Activated CD4-positive, alpha-beta T cell treated with anti-CD3 and anti-CD28 coated beads, Interleukin-2, amount 50 U/mL, for 16 hours (primary cell): ENCODE results near the gene SRGAP2C.
"Not testable (repeated sequence)": the region's sequence is repeated elsewhere in the genome, so short reads cannot be mapped to it uniquely, and the experiment has no call there.

ENCODE experiments used
- DNase-seq: peaks from one replicate; pipeline ENCODE4 v3.0.0-alpha.2; 2020

Gene SRGAP2C

GRCh38 chr1:121184290-121185127 is at the start of gene SRGAP2C, which contains the start of gene FAM72B:
Gene SRGAP2C, plus strand, starts transcription at chr1:121184975. Its CDS starts 2,472 bp downstream, at chr1:121187447.
Gene FAM72B, minus strand, starts transcription at chr1:121184340. Its CDS starts 851 bp downstream, at chr1:121183489.
- peak; percentile 98 for DNase-seq

GRCh38 chr1:121140393-121140792 is 44.4 kb upstream of the SRGAP2C start:
- DNase-seq = not testable (repeated sequence)

DNA sequence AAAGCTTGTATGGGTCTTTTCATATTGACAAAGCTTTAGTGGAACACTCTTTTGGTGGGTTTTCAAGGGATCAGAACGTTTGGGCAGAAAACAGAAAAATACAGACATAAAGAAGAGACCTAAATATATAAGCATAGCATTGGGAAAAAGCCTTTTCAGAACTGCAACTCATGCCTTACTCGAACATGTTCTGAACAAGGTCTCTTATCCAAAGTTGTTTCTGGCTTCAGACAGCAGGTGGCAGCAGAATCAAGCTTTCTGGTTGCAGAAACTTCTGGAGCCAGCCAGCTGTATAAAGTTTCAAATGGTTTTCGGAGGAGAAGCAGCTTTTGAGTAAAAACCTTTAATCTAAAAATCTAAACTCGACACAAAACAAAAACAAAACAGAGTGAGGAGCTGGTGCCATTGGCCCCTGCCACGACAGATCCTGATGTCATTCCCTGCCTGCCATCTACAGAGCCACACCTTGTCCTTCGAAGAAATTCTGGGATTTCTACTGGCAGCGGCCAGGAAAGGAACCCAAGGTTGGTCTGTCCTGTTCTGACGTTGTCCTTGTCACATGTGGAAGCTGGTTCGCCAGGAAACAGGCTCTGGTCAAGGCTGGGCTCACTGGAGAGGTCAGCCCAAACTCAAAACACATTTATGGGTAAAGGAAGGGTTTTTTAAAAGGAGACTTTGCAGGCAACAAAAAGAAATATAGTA is 36.1 kb upstream of the SRGAP2C start:
- not testable (repeated sequence) for DNase-seq

- DNase-seq = not testable (repeated sequence)
These were observed 33.5 kb upstream of the SRGAP2C start for GRCh38 chr1:121151294-121151693.

DNA sequence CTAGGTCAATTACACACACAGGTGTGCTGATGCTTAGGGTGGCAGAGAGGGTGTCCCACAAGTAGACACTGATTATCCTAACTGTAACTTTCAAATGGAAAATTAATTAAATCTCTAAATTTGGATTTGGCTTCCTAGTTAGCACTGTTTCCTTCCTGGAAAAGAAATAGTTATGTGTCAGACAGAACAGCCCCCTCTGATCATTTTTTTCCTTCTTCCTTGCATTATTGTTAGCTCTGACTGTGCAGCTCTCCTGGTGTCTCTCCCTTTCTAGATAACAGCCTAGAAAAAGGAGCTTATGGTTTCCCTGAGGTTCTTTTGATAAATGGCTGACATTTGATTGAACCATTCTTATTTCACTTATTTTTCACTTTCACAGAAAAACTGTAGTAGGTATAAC is 32.0 kb upstream of the SRGAP2C start:
- not testable (repeated sequence) for DNase-seq

- not testable (repeated sequence) for DNase-seq
These were observed 30.0 kb upstream of the SRGAP2C start for GRCh38 chr1:121154811-121155210.

- not testable (repeated sequence) for DNase-seq
These were observed 29.0 kb upstream of the SRGAP2C start for GRCh38 chr1:121155671-121156358.

DNA sequence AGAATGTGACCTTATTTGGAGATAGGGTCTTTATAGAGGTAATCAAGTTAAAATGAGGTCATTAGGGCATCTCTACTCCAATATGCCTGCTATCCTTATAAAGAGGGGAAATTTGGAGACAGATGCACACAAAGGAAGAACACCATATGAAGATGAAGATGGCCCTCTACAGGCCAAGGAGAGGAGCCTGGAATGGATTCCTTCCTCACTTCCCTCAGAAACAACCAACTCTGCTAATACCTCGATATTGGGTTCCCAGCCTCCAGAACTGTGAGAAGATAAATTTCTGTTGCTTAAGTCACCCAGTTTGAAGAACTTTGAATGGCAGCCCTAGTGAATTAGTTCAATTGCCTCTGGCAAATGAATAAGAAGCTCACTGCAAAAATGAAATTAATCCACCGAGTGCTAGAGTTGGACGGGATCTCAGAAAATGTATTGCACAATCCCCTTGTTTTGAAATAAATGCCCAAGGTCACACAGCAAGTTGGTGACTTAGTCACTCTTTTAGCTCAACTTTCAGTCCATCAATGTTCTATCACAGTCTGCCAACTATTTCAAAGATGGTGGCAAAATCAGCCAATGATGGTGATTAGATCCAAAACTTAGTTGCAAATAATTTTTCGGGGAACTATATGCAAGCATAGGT is 27.7 kb upstream of the SRGAP2C start:
- not testable (repeated sequence) for DNase-seq

DNA sequence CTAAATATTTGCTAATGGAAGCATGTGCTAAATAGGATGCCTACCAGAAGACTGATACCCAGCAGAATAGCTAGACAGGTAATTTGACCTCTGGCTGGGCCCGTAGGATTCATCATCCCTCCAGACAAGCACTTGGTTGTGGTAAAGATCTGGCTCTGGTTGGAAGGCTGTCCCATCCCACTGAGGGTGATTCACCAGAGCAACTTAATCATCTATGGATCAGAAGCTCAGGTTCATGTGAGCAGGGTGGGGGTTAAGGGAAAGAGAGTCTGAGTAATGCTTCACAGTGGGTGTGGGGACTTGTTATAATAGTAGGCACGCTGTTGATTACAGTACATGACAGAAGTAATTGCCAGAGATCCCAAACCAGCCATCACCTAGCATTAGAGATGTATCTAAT is 27.2 kb upstream of the SRGAP2C start:
- DNase-seq = not testable (repeated sequence)

DNA sequence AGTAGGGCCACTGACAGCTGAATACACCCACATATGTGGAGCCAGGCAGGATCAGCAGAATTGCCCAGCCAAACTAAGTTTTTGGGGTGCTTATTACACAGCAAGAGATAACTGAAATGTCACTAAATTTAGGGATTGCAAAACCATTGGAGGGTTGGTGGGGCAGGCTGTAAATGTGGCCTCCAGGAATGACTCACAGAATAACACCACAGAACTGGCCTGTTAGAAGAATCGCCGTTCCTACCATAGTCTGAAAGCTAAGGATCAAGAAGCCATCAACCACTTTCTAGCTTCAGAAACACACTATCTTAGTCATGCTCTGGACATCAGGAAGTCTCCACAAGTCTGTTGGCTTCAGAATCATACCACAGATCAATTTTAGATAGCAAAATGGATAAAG is 24.7 kb upstream of the SRGAP2C start:
- not testable (repeated sequence) for DNase-seq

- not testable (repeated sequence) for DNase-seq
These were observed 23.4 kb upstream of the SRGAP2C start for GRCh38 chr1:121161199-121161901.

DNA sequence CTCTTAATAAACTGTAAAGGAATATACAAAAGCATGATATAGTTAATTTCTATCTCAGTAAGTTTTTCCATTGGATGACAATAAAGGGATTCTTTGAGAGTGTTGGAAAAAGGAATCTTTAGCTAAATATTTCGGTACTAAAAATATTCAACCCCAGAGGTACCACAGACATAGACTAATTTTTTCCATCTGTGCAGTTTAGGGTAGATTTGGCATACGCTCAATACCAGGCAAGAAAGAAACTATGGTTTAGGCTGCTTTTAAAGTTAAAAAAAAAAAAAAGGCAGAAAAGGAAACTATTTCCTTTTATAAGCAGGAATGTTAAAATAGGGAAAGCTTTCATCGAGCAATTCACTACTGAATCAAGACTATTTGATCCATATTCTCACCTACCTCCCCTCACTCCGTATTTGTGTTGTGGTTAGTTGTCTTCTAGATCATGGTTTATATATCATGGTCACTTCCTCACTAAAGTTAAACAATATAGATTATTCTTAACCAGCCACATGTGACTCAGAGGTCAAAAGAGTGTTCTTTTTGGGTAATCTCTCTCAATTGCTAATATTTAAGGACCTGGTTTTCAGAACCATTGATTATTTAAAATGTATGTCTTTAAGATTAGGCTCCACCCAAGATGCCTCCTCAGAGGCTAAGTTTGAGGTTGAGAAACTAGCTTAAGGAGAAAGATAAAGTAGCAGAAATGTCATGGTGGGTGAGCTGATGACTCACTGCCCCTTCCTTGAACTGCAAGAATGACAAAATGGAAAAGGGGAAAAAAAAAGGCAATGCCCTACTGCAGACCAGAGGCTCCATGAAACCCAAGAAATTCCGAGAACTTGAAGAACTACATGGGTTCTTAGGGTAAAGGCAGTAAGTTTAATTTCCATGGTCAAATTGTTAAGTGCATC is 20.7 kb upstream of the SRGAP2C start:
- not testable (repeated sequence) for DNase-seq

DNA sequence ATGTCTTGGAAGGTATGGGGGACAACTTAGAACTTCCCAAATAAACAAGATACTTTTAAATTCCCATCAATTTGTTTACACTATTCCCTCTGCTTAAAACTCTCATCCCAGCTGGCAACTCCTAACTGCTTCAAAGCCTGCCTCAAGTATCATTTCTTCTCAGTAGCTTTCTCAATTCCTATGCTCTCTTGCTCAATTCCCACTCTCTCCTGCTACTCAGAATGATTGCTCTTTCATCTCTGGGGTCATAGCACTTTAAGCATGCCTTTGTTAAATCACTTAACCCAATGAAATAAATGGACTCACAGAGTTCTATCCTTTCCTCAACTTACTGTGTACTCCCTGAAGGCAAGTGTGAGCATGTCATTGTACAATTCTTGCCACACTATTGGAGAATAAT is 19.5 kb upstream of the SRGAP2C start:
- not testable (repeated sequence) for DNase-seq

GRCh38 chr1:121167225-121167738 is 17.5 kb upstream of the SRGAP2C start:
- DNase-seq = not testable (repeated sequence)

DNA sequence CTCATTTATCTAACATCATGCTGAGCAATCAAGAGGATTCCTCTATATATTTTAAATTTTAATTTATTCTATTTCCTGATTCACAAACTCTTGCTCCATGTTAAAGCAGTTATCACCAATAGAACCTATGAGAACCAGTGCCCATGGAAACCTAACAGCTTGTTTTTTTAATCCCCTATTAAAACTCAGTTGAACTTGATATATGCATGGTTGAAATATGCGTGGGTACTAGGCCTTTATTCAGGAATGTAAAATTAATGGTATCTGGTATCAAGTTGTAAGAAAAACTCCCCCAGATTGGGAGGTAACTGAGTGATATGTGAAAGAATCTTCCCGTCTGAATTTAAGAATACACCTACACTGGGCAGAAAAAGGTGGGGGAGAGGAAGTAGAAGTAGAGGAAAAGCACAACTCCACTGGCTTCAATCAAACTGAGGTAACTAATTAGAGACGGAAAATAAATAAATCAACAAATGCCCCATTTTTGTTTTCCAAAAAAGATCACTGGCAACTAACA is 16.6 kb upstream of the SRGAP2C start:
- DNase-seq = not testable (repeated sequence)

GRCh38 chr1:121176649-121177048 is 8.1 kb upstream of the SRGAP2C start:
- DNase-seq = not testable (repeated sequence)

DNA sequence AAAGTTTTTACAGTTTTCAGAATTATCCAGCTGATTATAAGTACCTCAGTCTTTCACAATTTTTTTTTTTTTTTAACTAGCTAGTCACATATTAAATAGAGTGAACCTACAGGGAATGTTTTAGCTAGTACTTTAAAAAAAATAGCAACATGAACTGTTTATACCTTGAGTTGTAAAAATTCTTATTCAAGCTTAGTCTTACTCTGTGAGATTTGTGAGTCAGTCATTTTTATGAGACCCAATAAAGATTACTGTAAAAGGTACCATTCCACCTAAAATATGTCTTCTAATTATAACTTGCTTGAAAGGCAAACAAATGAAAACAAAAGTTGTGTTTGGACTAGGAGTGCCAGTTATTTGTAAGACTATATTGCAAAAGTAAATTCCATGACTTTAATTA is 6.6 kb upstream of the SRGAP2C start:
- not testable (repeated sequence) for DNase-seq

DNA sequence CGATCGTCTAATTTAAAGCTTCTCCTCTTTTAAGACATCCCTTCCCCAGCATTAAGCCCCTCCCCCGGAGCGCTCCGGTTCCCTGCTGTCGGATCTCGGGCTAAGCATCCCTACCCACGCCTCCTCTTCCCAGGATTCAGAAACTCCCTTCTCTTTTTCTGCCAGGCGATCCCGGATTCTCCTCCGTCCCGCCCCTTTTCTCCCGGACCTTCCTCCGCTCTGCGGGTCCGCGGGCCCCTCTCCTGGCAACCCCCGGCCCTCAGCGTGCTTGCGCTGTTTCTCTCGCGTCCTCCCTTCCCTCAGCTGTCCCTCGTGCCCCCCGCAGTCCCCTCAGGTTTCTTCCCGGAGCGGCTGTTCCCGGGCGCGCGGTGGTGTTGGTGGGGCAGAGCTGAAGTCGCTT is 908 bp upstream of the SRGAP2C start:
- not testable (repeated sequence) for DNase-seq

GRCh38 chr1:121185140-121185708 is 449 bp downstream of the SRGAP2C start:
- DNase-seq = not testable (repeated sequence)

DNA sequence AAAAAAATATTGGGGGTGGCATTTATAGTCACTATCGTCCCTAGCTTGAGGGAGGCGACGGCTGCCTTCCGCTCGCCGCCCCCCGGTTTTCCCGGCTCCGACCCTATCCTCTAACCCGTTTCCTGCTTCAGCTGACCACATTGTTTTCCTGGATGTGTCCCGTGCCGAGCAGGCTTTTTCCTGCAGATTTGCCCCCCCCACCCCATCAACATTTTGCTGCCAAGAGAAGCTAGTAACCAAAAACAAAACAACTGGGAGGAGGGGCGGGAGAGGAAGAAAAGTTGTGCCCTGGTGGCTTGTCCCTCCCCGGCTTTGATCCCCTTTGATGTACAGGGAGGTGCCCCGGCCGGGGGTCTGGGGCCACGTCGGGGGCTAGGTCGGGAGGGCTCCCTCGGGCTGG is 1.4 kb downstream of the SRGAP2C start:
- DNase-seq = not testable (repeated sequence)
